B cell (primary cell): ENCODE measurements around the gene SEMA3F. TPM values are rescaled to one million over a fixed set of nuclear protein-coding genes. Genes with fewer than 3 reads are reported as not detected.

Experiments used
- ATAC-seq: fragments of 200-7000 bp; cut with Tn5 transposase; one replicate; pipeline ENCODE4 v1.10.0; 2021; ENCODE audit warnings: low read depth, mild to moderate bottlenecking, moderate number of reproducible peaks, moderate library complexity
- CTCF ChIA-PET: fragments of 350-600 bp; sonication (Branson Sonifier 250); formaldehyde crosslinking; loops from one replicate; lab custom pipeline; 2021; ENCODE audit warnings: antibody characterized with exemption, inconsistent platforms; lab: Charles Lee
- POLR2A ChIA-PET: fragments of 350-600 bp; sonication (Branson Sonifier 250); formaldehyde crosslinking; loops from one replicate; lab custom pipeline; 2021; ENCODE audit warnings: antibody characterized with exemption; lab: Charles Lee
- DNase-seq: peaks from one replicate; pipeline ENCODE4 v3.0.0; 2013
- H2AFZ ChIP-seq: 2 replicates; pipeline ENCODE4 v1.6.1; 2012; ENCODE audit warnings: mild to moderate bottlenecking, low read depth, low read length; ENCODE audit not compliant: insufficient read depth, poor library complexity, severe bottlenecking
- H3K27ac ChIP-seq, 2 donors: 1 replicate in 1 of 2; 2 replicates in 1 of 2; pipeline ENCODE4 v1.5.1; 2012 to 2013; ENCODE audit warnings: low read length in 2 of 2, mild to moderate bottlenecking in 2 of 2, moderate library complexity in 1 of 2
- H3K27me3 ChIP-seq, 4 experiments: fragments of 200-600 bp in 1 of 4; sonication (generic) in 1 of 4; replicated peaks in 1 of 4; 1 replicate in 2 of 4; 2 replicates in 2 of 4; pipeline versions ENCODE4 v1.6.1 to v1.7.0; 2013 to 2016; ENCODE audit warnings: low read length in 3 of 4, mild to moderate bottlenecking in 2 of 4, mixed read lengths in 1 of 4, moderate library complexity in 1 of 4; ENCODE audit not compliant: insufficient read depth in 4 of 4, control insufficient read depth in 3 of 4; ENCODE audit errors: control extremely low read depth in 1 of 4
- H3K36me3 ChIP-seq, 2 experiments: replicated peaks in 1 of 2; 1 replicate in 1 of 2; 2 replicates in 1 of 2; pipeline versions ENCODE4 v1.6.1 to v1.7.1; 2013; ENCODE audit warnings: low read length in 1 of 2; ENCODE audit not compliant: insufficient read depth in 2 of 2, control insufficient read depth in 1 of 2; ENCODE audit errors: control extremely low read depth in 1 of 2, extremely low read depth in 1 of 2
- H3K4me1 ChIP-seq, 2 donors: fragments of 200-600 bp in 1 of 2; sonication (generic) in 1 of 2; 1 replicate in 1 of 2; 2 replicates in 1 of 2; pipeline versions ENCODE4 v1.5.1 to v1.6.1; 2013 to 2017; ENCODE audit warnings: low read length in 2 of 2; ENCODE audit not compliant: control insufficient read depth in 2 of 2, insufficient read depth in 2 of 2
- H3K4me2 ChIP-seq: replicated peaks from 2 replicates; pipeline ENCODE3; 2012; ENCODE audit warnings: mild to moderate bottlenecking, low read depth, low read length; ENCODE audit not compliant: poor library complexity, severe bottlenecking
- H3K4me3 ChIP-seq, 5 experiments: fragments of 200-600 bp in 1 of 5; sonication (generic) in 1 of 5; 1 replicate in 3 of 5; 2 replicates in 2 of 5; pipeline versions ENCODE4 v1.5.1 to v1.7.0; 2011 to 2016; ENCODE audit warnings: low read length in 4 of 5, mild to moderate bottlenecking in 4 of 5, low read depth in 2 of 5, control low read depth in 1 of 5, moderate library complexity in 1 of 5; ENCODE audit not compliant: insufficient read depth in 1 of 5; ENCODE audit errors: control extremely low read depth in 1 of 5, extremely low read depth in 1 of 5
- H3K79me2 ChIP-seq: fragments of 200-600 bp; sonication (generic); one replicate; pipeline ENCODE4 v1.6.0; 2016; ENCODE audit warnings: low read length; ENCODE audit not compliant: control insufficient read depth, insufficient read depth
- H3K9ac ChIP-seq: fragments of 200-600 bp; sonication (generic); 2 replicates; pipeline ENCODE4 v1.6.1; 2017; ENCODE audit warnings: mild to moderate bottlenecking, low read length, moderate library complexity
- H3K9me3 ChIP-seq, 3 donors: one replicate each; pipeline versions ENCODE4 v1.6.1 to v1.7.1; 2013; ENCODE audit warnings: low read length in 2 of 3; ENCODE audit not compliant: control insufficient read depth in 2 of 3, insufficient read depth in 1 of 3; ENCODE audit errors: control extremely low read depth in 1 of 3
- H4K20me1 ChIP-seq: 2 replicates; pipeline ENCODE4 v1.6.0; 2012; ENCODE audit warnings: mild to moderate bottlenecking, low read length; ENCODE audit not compliant: insufficient read depth, control insufficient read depth, poor library complexity, severe bottlenecking
- H3K27ac Mint-ChIP-seq: one replicate; pipeline ENCODE4 v1.8.0; 2021; ENCODE audit warnings: mixed read lengths
- H3K27me3 Mint-ChIP-seq: one replicate; pipeline ENCODE4 v1.8.0; 2021; ENCODE audit warnings: mixed read lengths
- H3K4me1 Mint-ChIP-seq: one replicate; pipeline ENCODE4 v1.8.0; 2021; ENCODE audit warnings: mixed read lengths
- H3K4me3 Mint-ChIP-seq: one replicate; pipeline ENCODE4 v1.8.0; 2021; ENCODE audit warnings: mixed read lengths
- H3K9me3 Mint-ChIP-seq: one replicate; pipeline ENCODE4 v1.8.0; 2022; ENCODE audit warnings: mixed read lengths; ENCODE audit not compliant: insufficient read depth
- EZH2 ChIP-seq: IDR thresholded peaks from 2 replicates; pipeline ENCODE4 v1.6.1; 2012; ENCODE audit warnings: borderline replicate concordance, low read depth, mild to moderate bottlenecking, moderate library complexity, low read length; ENCODE audit not compliant: insufficient read depth, poor library complexity, severe bottlenecking
- WGBS: methylation state at CpG from one replicate; pipeline ENCODE4 v1.1.5; 2013; ENCODE audit warnings: missing lambda C conversion rate; ENCODE audit not compliant: insufficient coverage; 5-methylcytosine and 5-hydroxymethylcytosine counted together
- intact Hi-C: fragments of 100-400 bp; cut with micrococcal nuclease; formaldehyde crosslinking; loops from one replicate; pipeline ENCODE4 v1.10.0; 2022
- polyA plus RNA-seq: library from polyadenylated mRNA; depleted of rRNA; stranded (reverse); fragments of >200 nt; gene quantifications from 2 replicates; pipeline ENCODE4 v1.2.3, GENCODE V29; 2012
- total RNA-seq, 2 donors: library from RNA; stranded (reverse); fragments of 120-200 nt in 1 of 2; gene quantifications; 1 replicate in 1 of 2; 2 replicates in 1 of 2; pipeline versions ENCODE4 v1.2.3 to v1.2.4, GENCODE V29; 2013 to 2022
- TF ChIP-seq, protein P1 (sequence below): fragments of 200-600 bp; IDR thresholded peaks from one replicate; pipeline ENCODE4 v1.8.0; 2022; ENCODE audit warnings: antibody characterized with exemption, mild to moderate bottlenecking

The SEMA3F gene
- total and polyA plus RNA-seq, 2 donors (not counting 1 experiment from before 2014, with no cell fraction given): 0.27 TPM; not detected in 1

DNA sequence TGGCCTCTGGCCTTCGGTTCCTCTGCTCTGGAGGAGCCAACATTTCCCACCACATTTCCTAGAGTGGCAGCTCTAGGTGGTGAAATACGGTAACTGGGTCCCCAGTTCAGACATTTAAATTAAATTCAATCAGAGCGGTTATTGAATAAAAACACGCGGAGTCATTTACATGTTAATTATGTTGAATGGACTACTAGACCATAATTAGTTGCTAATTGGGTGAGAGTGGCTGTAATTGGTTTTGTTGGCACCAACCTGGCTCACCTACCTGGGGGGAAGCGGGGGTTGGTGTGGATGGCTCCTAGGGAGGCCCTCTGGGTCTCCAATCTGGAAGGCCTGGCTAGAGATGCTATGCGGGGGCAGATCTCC, 12.7 kb downstream of the SEMA3F start:
- TF ChIP-seq EZH2: no peak
- TF ChIP-seq, protein P1, sequence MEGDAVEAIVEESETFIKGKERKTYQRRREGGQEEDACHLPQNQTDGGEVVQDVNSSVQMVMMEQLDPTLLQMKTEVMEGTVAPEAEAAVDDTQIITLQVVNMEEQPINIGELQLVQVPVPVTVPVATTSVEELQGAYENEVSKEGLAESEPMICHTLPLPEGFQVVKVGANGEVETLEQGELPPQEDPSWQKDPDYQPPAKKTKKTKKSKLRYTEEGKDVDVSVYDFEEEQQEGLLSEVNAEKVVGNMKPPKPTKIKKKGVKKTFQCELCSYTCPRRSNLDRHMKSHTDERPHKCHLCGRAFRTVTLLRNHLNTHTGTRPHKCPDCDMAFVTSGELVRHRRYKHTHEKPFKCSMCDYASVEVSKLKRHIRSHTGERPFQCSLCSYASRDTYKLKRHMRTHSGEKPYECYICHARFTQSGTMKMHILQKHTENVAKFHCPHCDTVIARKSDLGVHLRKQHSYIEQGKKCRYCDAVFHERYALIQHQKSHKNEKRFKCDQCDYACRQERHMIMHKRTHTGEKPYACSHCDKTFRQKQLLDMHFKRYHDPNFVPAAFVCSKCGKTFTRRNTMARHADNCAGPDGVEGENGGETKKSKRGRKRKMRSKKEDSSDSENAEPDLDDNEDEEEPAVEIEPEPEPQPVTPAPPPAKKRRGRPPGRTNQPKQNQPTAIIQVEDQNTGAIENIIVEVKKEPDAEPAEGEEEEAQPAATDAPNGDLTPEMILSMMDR: no peak
- H3K9ac ChIP-seq: no peak overlapping the region
- intact Hi-C loops: no loop called here
- ChIA-PET POLR2A (no interaction called here), CTCF (no interaction called here)
- no peak for ATAC-seq
- no peak overlapping the region for H3K4me2 ChIP-seq
- no peak for DNase-seq
- Mint-ChIP-seq H3K4me3 (no peak overlapping the region), H3K4me1 (no peaks in the 10 kb centered on the region), H3K27me3 (peaks cover 9% of the 10 kb centered on the region), H3K27ac (no peak overlapping the region), H3K9me3 (no peaks in the 10 kb centered on the region)
- H3K79me2 ChIP-seq: no peaks in the 10 kb centered on the region
- no peak overlapping the region for H2AFZ ChIP-seq
- H3K4me1 ChIP-seq: no peaks in the 10 kb centered on the region
- no peaks in the 10 kb centered on the region for H3K9me3 ChIP-seq
- H3K4me3 ChIP-seq: no peak overlapping the region
- WGBS: 82% methylated on average over 2 of the region's 7 CpGs
- H4K20me1 ChIP-seq: no peaks in the 10 kb centered on the region
- H3K27ac ChIP-seq: no peak overlapping the region
- H3K36me3 ChIP-seq: no peaks in the 10 kb centered on the region
- H3K27me3 ChIP-seq: no peaks in the 10 kb centered on the region

DNA sequence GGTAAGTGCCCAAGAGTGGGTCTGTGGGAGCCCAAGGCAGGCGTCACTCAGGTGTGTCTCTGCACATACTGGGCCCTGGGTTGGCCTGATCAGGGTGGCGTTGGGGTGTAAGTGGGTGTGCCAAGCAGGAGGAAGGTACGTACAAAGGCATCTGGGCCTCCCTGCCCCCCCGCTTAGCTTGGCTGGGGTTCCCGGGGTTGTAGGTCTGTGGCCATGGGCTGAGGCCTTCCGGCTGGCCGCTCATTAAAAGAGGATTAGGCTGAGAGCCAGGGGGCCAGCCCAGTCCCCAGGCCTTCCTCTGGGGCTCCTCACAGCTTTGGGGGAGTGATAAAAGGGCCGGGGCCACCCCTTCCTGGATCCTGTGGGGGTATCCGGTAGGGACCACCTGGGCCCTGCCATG, 13.3 kb downstream of the SEMA3F start:
- no peaks in the 10 kb centered on the region for H3K4me1 Mint-ChIP-seq
- no peak overlapping the region for H3K4me2 ChIP-seq
- H3K9ac ChIP-seq: no peak overlapping the region
- H4K20me1 ChIP-seq: no peaks in the 10 kb centered on the region
- TF ChIP-seq EZH2: no peak
- TF ChIP-seq, protein P1: no peak
- no peak overlapping the region for H3K27ac ChIP-seq
- H3K36me3 ChIP-seq: no peaks in the 10 kb centered on the region
- no peaks in the 10 kb centered on the region for H3K4me1 ChIP-seq
- intact Hi-C loops: no loop called here
- no peak overlapping the region for H3K4me3 Mint-ChIP-seq
- no peaks in the 10 kb centered on the region for H3K27me3 ChIP-seq
- no peaks in the 10 kb centered on the region for H3K79me2 ChIP-seq
- no peaks in the 10 kb centered on the region for H3K9me3 Mint-ChIP-seq
- no peak overlapping the region for H3K4me3 ChIP-seq
- no peak overlapping the region for H3K27ac Mint-ChIP-seq
- no peaks in the 10 kb centered on the region for H3K9me3 ChIP-seq
- peaks cover 9% of the 10 kb centered on the region for H3K27me3 Mint-ChIP-seq
- 97% methylated on average over 9 of the region's 9 CpGs for WGBS
- ChIA-PET POLR2A (interaction anchor here (0.7 kb wide), 1 partner anchor 340 kb away, joined by 3 read pairs; no protein-coding TSS in a partner anchor), CTCF (no interaction called here)
- ATAC-seq (no peak), DNase-seq (no peak)
- no peak overlapping the region for H2AFZ ChIP-seq
